ENCODE data around the gene DCLRE1B. TPM values are rescaled to one million over a fixed set of nuclear protein-coding genes. Genes with fewer than 3 reads are reported as not detected.

The DCLRE1B gene
- total RNA-seq, 1 donor from 2014 or later: 7.8 TPM

- H3K9ac ChIP-seq (ENCODE audit: low read length): no peak overlapping the region
- DNase-seq (ENCODE audit: low read depth): no peak
- H3K27me3 ChIP-seq (ENCODE audit: insufficient read depth, low read length): no peaks in the 10 kb centered on the region
- no peak overlapping the region for H3K27ac ChIP-seq (ENCODE audit: low read depth, low read length)
- peaks cover 35% of the 10 kb centered on the region for H3K36me3 ChIP-seq (ENCODE audit: insufficient read depth, low read length)
- H3K9me3 ChIP-seq (ENCODE audit: insufficient read depth, low read depth, low read length): no peaks in the 10 kb centered on the region
- no peaks in the 10 kb centered on the region for H3K4me1 ChIP-seq (ENCODE audit: insufficient read depth, low read length)
- H4K20me1 ChIP-seq (ENCODE audit: insufficient read depth, low read length): peaks cover 3% of the 10 kb centered on the region
- Mint-ChIP-seq H3K9me3 (ENCODE audit: unreplicated experiment) (no peaks in the 10 kb centered on the region), H3K27me3 (ENCODE audit: low read depth, unreplicated experiment) (no peaks in the 10 kb centered on the region), H3K27ac (ENCODE audit: unreplicated experiment) (no peak overlapping the region), H3K4me3 (ENCODE audit: unreplicated experiment) (no peak overlapping the region), H3K36me3 (ENCODE audit: low read depth, unreplicated experiment) (peaks cover 6% of the 10 kb centered on the region), H3K4me1 (ENCODE audit: low read depth, unreplicated experiment) (no peaks in the 10 kb centered on the region)
- H3K4me2 ChIP-seq (ENCODE audit: low read length): no peak overlapping the region
- H3K4me3 ChIP-seq (ENCODE audit: insufficient read depth, low read depth, low read length): no peak overlapping the region
- no peak overlapping the region for H2AFZ ChIP-seq (ENCODE audit: low read depth, low read length)
- no peak for FAIRE-seq
- no peaks in the 10 kb centered on the region for H3K79me2 ChIP-seq (ENCODE audit: insufficient read depth, low read length)
- no peak for TF ChIP-seq CTCF (IDR thresholded peaks at IDR 0.05; ENCODE audit: insufficient read depth, low read depth, low read length)
- TF ChIP-seq EZH2 (IDR thresholded peaks at IDR 0.05; ENCODE audit: insufficient read depth, low read length): no peak
Observed at GRCh38 chr1:113958691-113959090, 53.6 kb downstream of the DCLRE1B start.

GRCh38 chr1:113963281-113963906 lies 58.3 kb downstream of the DCLRE1B start:
- Mint-ChIP-seq H3K27me3 (ENCODE audit: low read depth, unreplicated experiment) (no peaks in the 10 kb centered on the region), H3K27ac (ENCODE audit: unreplicated experiment) (no peak overlapping the region), H3K36me3 (ENCODE audit: low read depth, unreplicated experiment) (peaks cover 13% of the 10 kb centered on the region), H3K9me3 (ENCODE audit: unreplicated experiment) (no peaks in the 10 kb centered on the region), H3K4me3 (ENCODE audit: unreplicated experiment) (no peak overlapping the region), H3K4me1 (ENCODE audit: low read depth, unreplicated experiment) (no peaks in the 10 kb centered on the region)
- Histone ChIP-seq H3K4me3 (ENCODE audit: insufficient read depth, low read depth, low read length) (no peak overlapping the region), H3K27ac (ENCODE audit: low read depth, low read length) (no peak overlapping the region), H3K36me3 (ENCODE audit: insufficient read depth, low read length) (peaks cover 34% of the 10 kb centered on the region), H2AFZ (ENCODE audit: low read depth, low read length) (no peak overlapping the region), H3K79me2 (ENCODE audit: insufficient read depth, low read length) (no peaks in the 10 kb centered on the region), H3K9me3 (ENCODE audit: insufficient read depth, low read depth, low read length) (no peaks in the 10 kb centered on the region), H3K4me2 (ENCODE audit: low read length) (no peak overlapping the region), H3K4me1 (ENCODE audit: insufficient read depth, low read length) (no peaks in the 10 kb centered on the region), H3K27me3 (ENCODE audit: insufficient read depth, low read length) (no peaks in the 10 kb centered on the region), H4K20me1 (ENCODE audit: insufficient read depth, low read length) (no peaks in the 10 kb centered on the region), H3K9ac (ENCODE audit: low read length) (no peak overlapping the region)
- DNase-seq (ENCODE audit: low read depth) (no peak), FAIRE-seq (no peak)
- no peak for TF ChIP-seq CTCF (IDR thresholded peaks at IDR 0.05; ENCODE audit: insufficient read depth, low read depth, low read length)
- no peak for TF ChIP-seq EZH2 (IDR thresholded peaks at IDR 0.05; ENCODE audit: insufficient read depth, low read length)

Other genes starting within 250 kb of the DCLRE1B start
- gene PHTF1, start 145.8 kb upstream of the DCLRE1B start, total RNA-seq: 31.5 and 36.4 TPM in 2 replicates
- gene RSBN1, start 92.8 kb upstream of the DCLRE1B start, total RNA-seq: 10.6 and 10.8 TPM in 2 replicates
- gene PTPN22, start 33.6 kb upstream of the DCLRE1B start, total RNA-seq: 1.2 and 1.3 TPM in 2 replicates
- 0.14 and 0.38 TPM in 2 replicates for gene BCL2L15, start 17.7 kb upstream of the DCLRE1B start, total RNA-seq
- 14.9 and 15.2 TPM in 2 replicates for gene AP4B1, start 527 bp upstream of the DCLRE1B start, total RNA-seq
- gene HIPK1, start 24.0 kb downstream of the DCLRE1B start, total RNA-seq: 54.0 and 55.4 TPM in 2 replicates
- gene OLFML3, start 74.1 kb downstream of the DCLRE1B start, total RNA-seq: 23.2 and 26.7 TPM in 2 replicates
- 0.38 and 0.39 TPM in 2 replicates for gene SYT6, start 248.5 kb downstream of the DCLRE1B start, total RNA-seq

Measured in astrocyte (in vitro differentiated cells and primary cell).